IPS-11a (cell line): ENCODE results near the gene ZNF423.
"Not testable (repeated sequence)": the region's sequence is repeated elsewhere in the genome, so short reads cannot be mapped to it uniquely, and the experiment has no call there.

ENCODE experiments used
- H3K4me3 ChIP-seq: one replicate; pipeline ENCODE4 v1.5.1; 2013; ENCODE audit warnings: low read depth, low read length, control low read depth

Gene ZNF423

DNA sequence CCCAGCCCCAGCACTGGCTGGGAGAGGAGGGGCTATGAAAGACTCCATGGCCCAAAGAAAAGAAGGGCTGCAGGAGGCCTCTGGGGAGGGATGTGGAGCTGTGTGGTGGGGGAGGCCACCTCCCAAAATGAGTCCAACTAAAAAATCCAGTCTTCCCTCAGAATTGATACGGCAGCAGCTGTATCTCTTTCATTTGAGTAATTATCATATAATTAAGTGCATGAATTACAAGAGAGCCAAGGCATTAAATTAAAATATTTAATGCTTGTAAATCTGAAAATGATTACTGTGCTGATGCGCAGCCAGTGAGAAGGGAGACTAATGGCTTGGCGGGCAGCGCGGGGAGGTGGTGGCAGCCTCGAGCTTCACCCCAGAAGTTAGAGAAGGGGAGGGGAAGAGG lies 289.5 kb downstream of the ZNF423 start:
- no peak overlapping the region for H3K4me3 ChIP-seq

DNA sequence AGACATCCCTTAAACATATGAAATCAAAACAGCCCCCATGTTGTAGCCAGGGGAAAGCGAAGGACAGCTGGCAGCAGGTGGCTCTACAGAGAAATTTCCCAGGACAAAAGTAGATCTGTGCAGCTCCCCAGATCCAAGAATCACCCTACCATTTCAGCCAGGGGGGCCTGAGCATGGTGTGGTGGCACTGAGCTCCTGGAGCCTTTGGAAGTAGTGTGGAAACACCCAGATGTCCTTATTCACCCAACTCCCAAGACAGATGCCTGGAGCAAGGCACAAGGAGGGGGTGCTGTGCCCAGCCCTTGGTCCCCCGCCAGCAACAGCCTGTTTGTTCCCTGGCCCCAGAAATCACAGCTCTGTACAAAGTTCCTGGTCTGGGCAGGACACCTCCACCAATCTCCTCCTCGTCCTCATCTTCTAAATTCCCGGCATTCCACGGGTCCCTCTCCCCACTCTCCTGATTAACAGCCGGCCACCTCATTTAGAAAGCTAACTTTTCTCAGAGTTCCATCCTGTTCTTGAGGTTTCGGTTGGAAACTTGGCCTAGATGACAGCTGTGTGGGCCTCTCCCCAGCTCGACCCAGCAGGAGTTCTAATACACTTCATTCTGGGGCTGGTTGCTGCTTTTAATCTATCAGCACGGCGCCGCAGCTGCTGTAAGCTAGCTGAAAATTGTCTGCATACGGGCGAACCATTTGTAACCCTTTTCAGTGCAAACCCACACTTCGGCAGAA lies 291.2 kb downstream of the ZNF423 start:
- no peak overlapping the region for H3K4me3 ChIP-seq

DNA sequence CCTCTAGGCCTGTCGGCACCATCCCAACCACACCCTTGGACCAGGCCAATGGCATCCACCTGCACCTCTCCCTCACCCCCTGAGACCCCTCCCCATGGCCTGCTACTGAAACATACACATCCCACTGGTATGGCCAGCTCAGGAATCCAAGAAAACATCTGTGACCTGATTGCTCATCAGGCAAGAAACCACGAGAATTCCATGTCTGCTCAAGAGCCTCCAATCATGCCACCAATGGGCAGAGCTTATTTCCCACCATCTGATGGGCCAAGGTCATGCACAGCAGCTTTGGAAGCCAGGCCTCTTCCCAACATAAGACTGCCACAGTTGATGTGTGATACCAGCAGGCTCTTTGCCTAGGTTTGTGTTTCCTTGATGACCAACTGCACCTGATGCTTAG lies 292.2 kb downstream of the ZNF423 start:
- H3K4me3 ChIP-seq, result no peak overlapping the region

DNA sequence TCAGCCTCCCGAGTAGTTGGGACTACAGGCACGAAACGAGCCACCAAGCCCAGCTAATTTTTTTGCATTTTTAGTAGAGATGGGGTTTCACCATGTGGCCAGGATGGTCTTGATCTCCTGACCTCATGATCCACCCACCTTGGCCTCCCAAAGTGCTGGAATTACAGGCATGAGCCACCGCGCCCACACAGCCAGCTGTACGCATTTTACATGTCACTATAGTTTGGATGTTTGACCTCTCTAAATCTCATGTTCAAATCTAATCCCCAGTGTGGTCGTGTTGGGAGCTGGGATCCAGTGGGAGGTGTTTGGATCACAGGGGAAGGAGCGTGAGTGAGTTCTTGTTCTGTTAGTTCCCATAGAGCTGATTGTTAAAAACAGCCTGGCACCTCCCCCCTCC lies 293.0 kb downstream of the ZNF423 start:
- not testable (repeated sequence) for H3K4me3 ChIP-seq

DNA sequence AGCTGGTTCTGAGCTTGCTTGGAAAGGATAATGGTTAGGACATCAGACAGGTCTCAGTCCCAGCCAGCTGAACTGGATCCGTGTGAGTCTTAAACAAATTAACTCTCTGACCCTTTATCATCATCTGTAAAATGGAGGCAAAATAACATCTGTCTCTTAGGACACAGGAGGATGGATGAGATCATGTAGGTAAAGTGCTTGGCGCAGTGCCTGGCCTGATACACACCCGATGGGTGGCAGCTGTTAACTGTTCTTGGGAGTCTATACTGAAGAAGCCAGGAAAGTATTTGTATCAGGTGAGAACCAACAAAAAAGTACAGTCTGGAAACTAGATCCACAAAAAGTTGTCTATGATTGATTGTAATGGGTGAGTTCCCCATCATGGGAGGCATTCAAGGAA lies 293.7 kb downstream of the ZNF423 start:
- no peak overlapping the region for H3K4me3 ChIP-seq

DNA sequence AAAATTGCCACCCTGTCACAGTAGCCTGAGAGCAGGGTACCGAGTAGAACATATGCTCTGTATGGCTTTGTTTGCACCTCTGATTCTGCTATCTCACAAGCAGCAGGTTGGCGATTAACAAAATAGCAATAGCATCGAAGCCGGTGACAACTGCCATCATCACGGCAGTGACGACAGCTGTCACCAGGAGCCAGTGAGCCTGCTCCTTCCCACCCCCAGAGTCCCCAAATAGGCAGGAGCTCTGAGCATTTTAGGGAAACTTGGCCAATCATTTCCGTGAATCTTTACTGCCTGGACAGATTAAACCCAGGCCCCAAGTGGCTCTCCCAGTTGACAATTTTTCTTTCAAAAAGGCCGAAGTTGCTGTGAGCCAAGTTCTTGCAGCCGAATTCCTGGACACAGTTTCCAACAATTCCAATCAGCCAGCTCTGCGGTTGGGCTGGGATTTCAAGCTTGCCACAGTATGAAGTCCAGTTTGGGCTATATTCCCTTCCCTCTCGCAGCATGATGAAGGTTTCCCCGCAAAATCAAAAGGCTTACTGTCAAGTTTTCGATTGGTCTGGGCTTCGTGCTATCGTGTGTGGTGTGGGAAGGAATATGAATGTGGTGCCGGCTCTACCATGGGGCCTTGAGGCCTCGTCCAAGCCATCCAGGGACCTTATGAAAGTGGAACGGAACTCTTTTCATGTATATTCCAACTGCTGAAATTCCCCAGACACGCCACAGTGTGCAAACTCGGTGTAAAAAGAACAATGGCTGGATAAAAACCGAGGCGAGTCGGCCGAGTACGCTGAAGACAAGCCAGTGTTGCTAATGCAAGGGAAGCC lies 295.7 kb downstream of the ZNF423 start:
- no peak overlapping the region for H3K4me3 ChIP-seq

DNA sequence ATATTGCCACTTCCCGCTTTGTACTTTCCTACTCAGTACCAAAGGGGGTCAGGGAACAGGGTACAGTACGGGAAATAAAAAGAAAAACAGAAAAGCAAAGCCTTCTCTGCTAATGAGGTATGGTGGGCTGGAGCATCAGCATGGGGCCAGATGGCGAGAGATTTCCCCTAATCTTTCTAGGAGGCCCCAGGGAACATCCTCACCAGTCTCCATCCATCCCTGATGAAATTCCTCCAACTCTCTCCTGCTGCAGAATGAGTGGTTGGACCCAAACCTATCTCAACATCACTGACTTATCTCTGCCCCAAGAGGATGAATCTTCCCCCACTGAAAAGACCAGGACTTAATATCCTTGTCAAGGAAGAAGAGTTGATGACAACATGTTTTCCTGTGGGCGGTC lies 296.7 kb downstream of the ZNF423 start:
- H3K4me3 ChIP-seq, result no peak overlapping the region

DNA sequence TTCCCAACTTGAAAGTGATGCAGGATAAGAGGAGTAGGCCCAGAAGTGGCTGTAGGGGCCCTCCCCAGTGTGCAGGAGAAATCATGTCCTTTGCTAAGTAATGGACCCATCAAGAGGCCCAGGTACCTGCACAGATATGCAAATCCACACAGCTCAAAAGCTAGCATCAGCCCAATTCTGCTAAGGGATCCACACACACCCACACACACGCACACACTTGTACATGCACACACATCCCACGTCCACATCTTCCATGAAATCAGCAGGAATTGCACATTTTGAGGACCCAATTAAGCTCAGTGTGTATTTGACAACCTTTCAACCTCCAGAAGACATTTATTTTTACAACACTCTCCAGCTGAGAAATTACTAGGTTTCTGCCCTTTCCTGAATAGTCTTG lies 297.5 kb downstream of the ZNF423 start:
- H3K4me3 ChIP-seq, result no peak overlapping the region

DNA sequence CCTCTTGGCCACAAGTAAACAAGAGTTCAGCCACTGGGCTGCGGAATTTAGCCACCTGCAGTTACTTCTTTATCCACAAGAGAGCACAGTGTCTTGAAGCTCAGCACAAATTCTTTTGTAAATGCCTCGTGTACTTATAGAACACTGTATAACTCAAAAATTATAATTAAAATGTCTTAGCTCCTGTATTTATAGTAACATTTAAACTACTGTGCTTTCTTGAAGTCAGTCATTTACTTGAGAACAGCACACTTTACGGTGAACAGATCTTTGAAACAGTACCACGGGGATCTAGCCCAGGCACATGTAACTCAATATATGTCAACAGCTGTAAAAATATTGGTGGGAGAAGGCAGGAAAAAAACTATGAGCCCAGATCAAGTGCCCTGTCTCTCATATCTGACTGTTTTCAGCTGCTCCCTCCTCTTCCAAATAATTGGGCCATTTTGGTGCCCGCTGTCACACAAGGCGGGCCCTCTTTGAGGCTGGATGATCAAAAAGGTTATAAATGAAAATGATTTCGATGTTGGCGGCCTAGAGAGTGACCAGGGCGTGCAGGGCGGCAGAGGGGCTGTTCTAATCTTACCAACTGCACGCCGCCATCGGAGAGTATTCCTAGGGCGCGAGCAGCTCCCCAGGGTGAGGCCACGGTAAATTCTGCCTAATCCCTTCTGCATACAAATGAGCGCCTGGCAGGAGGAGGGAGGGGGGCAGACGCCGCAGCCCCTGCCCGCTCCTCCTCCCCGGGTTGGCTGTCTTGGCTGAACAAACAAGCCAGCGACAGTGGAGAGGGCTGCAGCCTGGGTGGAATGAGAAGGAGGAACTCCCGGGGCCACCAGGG lies 299.1 kb downstream of the ZNF423 start:
- H3K4me3 ChIP-seq, result no peak overlapping the region

DNA sequence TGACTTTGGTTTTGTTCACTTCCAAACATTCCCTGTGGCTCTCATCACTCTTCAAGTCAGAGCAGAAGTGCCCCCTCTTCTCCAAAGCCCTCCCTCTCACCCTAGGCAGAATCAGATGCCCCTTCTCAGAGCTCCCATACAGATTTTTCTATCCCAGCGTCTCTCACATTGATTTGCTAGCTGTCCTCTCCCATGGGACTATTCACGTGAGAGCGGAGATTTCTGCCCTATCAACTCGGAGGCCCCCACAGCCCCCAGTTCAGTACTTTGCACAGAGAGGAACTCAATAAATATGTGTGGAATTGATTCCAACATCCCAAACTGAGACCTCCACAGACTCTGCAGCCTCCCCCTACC lies 299.7 kb downstream of the ZNF423 start:
- no peak overlapping the region for H3K4me3 ChIP-seq

DNA sequence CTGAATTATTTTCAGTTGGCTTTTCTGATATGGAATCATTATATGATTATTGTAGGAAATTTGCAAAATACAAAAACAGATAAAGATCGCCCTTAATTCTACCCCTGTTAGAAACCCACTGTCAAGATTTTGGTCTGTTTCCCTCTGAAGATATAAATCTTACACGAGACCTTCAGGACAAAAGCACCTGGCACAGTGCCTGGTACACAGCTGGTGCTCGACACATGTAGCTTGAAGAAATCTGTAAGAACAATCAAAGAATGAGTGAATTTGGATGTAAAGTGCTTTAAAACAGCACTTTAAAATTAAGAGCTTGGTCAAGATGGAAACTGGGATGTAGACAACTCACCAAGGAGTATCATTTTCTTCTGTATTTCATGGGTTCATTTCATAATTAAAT lies 301.2 kb downstream of the ZNF423 start:
- H3K4me3 ChIP-seq, result no peak overlapping the region

DNA sequence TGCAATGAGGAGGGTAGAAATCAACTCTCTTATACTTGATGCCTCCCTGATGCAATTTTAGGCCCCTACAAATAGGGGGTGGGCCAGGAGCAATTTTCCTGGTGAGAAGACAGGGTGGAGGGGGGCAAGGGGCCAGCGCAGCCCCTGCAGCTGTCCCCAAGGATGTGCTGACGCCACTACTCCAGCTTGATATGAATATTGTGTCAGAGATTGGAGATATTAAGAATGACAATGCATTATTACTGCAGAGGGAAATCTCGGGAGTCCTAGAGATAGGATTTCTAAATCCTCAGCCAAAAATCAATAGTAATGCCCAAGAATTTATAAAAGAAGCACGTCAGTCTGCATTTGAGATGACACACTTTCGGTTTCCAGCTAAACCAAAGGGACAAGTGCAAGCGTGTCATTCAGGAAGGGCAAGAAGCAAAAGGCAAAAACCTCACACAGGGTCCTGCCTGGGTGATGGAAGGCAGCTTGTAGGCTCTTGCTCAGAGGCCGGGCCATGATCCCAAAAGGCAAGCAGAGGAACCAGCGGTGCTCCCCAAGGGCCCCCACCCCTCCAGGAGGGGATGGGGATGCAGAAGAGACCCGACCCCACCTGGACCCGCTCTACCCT lies 303.5 kb downstream of the ZNF423 start:
- H3K4me3 ChIP-seq, result no peak overlapping the region

DNA sequence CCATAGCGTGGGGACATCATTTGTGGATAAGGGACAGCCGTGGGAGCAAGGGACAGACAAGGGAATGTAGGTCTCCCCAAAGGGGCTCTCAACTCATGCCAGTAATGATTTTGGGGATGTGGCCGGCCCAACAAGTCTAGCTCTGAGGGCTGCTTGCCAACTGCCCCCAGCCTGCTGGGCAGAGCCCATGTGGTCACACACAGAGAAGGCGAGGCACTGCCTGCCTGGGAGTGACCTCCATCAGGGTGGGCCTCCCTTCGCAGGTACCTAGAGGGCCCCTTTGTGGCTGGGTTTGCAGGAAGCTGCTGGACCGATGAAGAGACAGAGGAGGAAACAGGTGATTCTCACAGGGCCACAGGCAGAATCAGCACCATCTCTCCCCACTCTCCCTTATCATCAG lies 305.2 kb downstream of the ZNF423 start:
- no peak overlapping the region for H3K4me3 ChIP-seq

DNA sequence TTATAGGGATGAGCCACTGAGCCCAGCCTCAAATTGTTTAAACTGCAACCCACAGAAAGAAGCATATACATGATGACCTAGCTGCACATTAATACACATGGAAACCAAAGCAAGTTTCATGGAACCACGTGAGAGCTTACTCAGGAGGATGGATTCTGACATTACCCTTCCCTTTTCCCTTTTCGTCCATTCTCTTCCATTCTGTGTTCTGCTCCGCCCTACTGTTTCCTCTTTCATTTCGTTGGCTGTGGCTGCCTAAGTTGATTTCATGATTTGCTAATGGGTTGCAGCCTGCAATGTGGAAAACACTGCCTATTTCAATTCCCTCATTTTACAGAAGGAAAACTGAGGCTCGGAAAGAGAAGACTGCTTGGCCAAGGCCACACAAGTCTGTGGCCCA lies 305.8 kb downstream of the ZNF423 start:
- no peak overlapping the region for H3K4me3 ChIP-seq

DNA sequence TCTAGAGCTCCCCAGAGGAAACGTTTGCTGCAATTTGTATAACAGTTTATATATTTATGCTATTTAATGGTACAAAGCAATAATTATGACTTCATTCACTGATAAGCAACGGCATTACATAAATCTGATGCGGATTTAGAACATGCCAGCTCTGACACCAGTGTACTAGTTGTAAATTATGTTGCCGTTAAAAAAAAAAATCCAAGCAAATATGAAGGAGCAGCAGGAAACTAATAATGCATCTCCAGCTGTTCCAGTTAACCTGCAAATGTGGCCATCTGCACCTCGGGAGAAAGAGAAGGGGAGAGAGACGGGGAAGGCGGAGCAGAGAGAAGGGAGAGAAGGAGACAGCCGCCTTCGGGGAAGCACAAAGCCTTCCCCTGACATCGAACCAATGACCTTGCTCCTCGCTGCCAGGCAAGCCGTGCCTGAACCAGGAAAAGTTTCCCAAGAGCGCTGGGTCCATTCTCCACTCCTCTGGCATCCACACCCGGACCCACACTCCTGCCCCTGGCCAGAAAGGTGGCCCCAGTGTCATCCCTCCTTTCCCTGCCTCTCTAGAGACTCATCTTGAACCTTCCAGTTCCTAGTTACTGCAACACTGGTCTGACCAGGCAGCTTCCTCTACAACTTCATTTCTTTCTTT lies 307.5 kb downstream of the ZNF423 start:
- no peak overlapping the region for H3K4me3 ChIP-seq

DNA sequence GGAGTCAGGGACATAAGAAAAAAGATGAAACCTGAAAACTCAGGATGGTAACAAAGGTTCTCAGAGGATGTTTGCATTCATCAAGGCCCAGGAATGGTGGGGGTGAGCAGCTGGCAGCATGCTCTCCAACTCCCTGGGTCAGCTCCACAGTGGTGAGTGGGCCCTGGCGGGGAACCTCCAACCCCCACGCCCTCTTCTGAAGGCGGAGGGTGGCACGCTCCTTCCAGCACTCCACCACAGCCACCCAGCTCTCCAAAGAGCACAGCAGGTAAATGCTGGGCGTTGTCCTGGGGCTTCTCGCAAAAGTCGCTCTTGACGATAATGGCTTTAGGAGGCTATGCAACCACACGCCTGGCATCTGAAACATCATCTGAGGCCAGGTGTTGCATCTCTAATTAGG lies 308.5 kb downstream of the ZNF423 start:
- no peak overlapping the region for H3K4me3 ChIP-seq

DNA sequence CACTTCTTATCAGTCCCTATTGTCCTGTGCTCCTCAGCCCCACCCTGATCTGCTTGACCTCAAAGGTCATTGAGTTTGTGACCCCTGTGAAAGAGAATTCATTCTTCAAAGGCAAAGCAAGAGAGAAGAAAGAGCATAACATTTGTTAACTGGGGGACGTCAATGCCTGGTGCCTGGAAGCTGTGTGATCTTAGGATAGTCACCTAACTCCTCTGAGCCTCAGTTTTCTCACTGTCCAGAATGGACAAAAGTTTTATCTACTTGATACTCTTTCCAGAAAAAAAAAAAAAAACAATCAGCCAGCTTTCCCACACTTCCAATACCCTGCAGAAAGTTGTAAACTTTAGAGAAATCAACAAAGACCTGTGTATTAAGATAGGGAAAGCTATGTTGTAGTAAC lies 309.2 kb downstream of the ZNF423 start:
- H3K4me3 ChIP-seq, result no peak overlapping the region

DNA sequence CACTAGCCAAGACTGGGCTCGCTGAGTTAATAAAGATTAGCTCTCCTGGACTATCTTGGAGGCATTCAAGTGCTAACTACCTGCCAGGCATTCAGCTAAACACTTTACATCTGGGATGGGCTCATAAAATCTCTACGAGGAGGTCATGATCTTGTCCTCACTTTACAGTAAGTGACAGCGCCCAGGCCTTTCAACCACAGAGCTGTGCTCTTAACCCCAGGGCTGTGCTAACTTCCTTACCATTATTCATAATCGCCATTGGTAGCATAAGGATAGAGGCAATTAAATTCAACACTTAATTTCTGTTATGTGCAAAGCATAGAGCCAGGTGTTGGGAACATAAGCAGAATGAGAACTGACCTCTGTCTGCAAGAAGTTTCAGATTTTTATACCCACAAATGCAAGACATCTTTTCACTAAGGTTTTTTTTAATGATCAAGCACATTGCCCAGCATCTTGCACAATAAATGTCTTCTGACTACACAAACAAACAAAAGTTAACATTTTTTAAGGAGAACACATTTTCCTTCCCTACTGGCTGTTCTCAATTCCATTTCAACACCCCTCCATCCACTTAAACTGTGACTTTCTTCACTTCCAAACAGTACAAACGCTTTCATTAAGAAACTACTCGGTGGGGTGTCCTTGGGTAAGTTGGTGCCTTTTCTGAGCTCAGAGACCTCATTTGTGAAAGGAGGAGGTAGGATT lies 310.0 kb downstream of the ZNF423 start:
- H3K4me3 ChIP-seq, result no peak overlapping the region

DNA sequence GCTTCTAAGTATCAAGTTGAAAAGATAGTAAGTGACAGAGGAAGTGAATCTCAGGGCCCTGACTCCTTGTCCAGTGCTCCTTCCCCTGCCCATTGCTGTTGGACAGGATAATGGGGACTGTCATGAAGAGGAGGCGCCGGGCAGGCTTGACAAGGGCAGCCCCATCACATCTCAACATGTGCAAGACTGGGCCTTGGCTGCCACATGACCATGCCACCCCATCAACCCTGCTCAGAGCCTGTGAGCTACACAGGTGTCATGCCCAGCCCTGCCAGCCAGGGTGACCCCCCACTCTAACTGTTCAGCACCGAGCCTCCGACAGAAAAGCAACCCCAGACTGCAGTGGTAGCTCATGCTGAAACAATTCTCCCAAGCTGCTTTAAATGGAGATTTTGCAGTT lies 310.7 kb downstream of the ZNF423 start:
- H3K4me3 ChIP-seq, result no peak overlapping the region

DNA sequence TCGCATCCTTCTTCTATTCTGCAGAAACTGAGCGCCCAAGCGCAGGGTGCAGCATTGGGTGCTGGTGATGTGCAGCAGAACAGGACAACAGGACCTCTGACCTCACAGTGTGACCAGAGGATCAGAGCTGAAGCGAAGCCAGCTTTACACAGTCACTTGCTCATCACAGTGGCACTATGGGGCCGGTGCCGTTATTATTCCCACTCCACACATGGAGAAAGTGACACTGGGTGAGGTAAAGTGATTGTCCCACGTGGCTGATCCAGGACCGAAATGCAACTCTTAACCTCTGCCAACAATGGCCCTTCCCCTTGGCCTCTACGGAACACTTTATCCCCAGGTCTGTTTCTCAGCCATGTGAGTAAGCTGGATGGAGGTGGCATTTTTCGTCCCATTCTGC lies 311.1 kb downstream of the ZNF423 start:
- no peak overlapping the region for H3K4me3 ChIP-seq
